Activated effector memory CD4-positive, alpha-beta T cell treated with anti-CD3 and anti-CD28 coated beads, Interleukin-2, amount 50 U/mL, for 16 hours (primary cell): ENCODE data around the gene SLC43A2.
"Not testable (repeated sequence)": the region's sequence is repeated elsewhere in the genome, so short reads cannot be mapped to it uniquely, and the experiment has no call there.

Experiments
- DNase-seq: peaks from one replicate; pipeline ENCODE4 v3.0.0-alpha.2; 2020

Gene SLC43A2

GRCh38 chr17:1532836-1533602, 95.6 kb downstream of the SLC43A2 start:
- peak; percentile 78 for DNase-seq

- no peak for DNase-seq
Measured at GRCh38 chr17:1529863-1530262, 98.8 kb downstream of the SLC43A2 start.

- not testable (repeated sequence) for DNase-seq
Measured at GRCh38 chr17:1526876-1527275, 101.8 kb downstream of the SLC43A2 start.

- DNase-seq: no peak
Measured at GRCh38 chr17:1522626-1523025, 106.0 kb downstream of the SLC43A2 start.

- no peak for DNase-seq
Measured at GRCh38 chr17:1521086-1521640, 107.5 kb downstream of the SLC43A2 start.

- no peak for DNase-seq
Measured at GRCh38 chr17:1519678-1520077, 109.0 kb downstream of the SLC43A2 start.
